NT2/D1 (cell line): ENCODE results near the gene SPATA2L.

Source experiments
- YY1 ChIP-seq: IDR thresholded peaks from 2 replicates; pipeline ENCODE4 v1.6.1; 2011; ENCODE audit not compliant: insufficient read length, insufficient read depth
- ZNF274 ChIP-seq: IDR thresholded peaks from 2 replicates; pipeline ENCODE4 v1.6.1; 2011; ENCODE audit warnings: mild to moderate bottlenecking, low read depth, low read length

DNA sequence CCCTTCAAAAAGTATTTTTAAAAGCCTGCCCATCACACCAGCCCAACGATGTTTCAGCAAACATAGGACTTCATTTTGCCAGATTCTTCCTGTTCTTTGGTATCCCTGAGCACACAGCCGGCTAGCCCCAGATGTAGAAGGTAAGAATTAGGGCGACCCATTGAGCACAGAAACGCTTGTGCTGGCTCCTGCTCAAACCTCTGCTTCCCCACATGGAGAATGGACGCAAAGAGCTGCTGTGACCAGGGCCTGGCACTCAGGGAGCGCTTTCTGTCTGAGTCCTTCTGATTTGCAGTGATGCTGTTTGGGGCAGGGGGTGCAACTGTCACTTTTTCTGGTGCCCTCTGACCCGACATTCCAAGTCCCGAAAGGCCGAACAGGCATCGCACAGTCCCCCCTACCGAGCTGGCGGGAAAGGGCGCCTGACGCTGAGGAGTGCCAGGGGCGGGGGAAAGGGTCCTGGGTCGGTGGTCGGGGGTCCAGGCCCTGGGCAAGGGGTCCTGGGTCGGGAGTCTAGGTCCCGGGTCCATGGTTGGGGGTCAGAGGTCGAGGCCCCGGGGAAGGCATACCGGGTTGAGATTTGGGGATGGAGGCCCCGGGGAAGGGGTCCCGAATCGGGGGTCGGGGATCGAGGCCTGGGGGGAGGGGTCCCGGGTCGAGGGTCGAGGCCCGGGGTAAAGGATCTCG lies 44.9 kb downstream of the SPATA2L start:
- TF ChIP-seq YY1 (no peak), ZNF274 (no peak)
